HEK293 (cell line): ENCODE results near the gene ALB.

Source experiments
- CTCF ChIA-PET: fragments of 350-600 bp; formaldehyde crosslinking; extraction: SDS; loops from one replicate; lab custom pipeline; 2021; ENCODE audit warnings: antibody characterized with exemption; lab: Yijun Ruan, JAX
- POLR2A ChIA-PET: fragments of 300-600 bp; formaldehyde crosslinking; extraction: SDS; loops from one replicate; lab custom pipeline; 2020; ENCODE audit warnings: antibody characterized with exemption, inconsistent platforms; lab: Yijun Ruan, JAX
- H3K27ac ChIP-seq: fragments of 200-500 bp; sonication (Bioruptor generic); 2 replicates; pipeline ENCODE4 v1.5.1; 2014; ENCODE audit warnings: low read depth, low read length, control low read depth, inconsistent platforms; ENCODE audit errors: extremely low read depth
- H3K36me3 ChIP-seq, 2 experiments: fragments of 200-500 bp in 1 of 2; sonication (Bioruptor generic) in 1 of 2; 1 replicate in 1 of 2; 2 replicates in 1 of 2; pipeline ENCODE4 v1.5.1; 2014 to 2017; ENCODE audit warnings: inconsistent platforms in 2 of 2, low read length in 2 of 2; ENCODE audit not compliant: control insufficient read depth in 2 of 2, insufficient read depth in 1 of 2
- H3K4me1 ChIP-seq: fragments of 200-500 bp; sonication (Bioruptor generic); 2 replicates; pipeline ENCODE4 v1.5.1; 2014; ENCODE audit warnings: mild to moderate bottlenecking, low read length, inconsistent platforms; ENCODE audit not compliant: control insufficient read depth, insufficient read depth
- H3K4me3 ChIP-seq: 2 replicates; pipeline ENCODE4 v1.5.1; 2011; ENCODE audit warnings: low read depth, mild to moderate bottlenecking, control low read depth, low read length, moderate library complexity
- H3K9me3 ChIP-seq: fragments of 200-500 bp; sonication (Bioruptor generic); 2 replicates; pipeline ENCODE4 v1.5.1; 2014; ENCODE audit warnings: low read depth, low read length, inconsistent platforms; ENCODE audit not compliant: control insufficient read depth, insufficient read depth
- KLF8 ChIP-seq: fragments of 450-650 bp; formaldehyde crosslinking; IDR thresholded peaks from 2 replicates; pipeline ENCODE4 v1.5.1; 2016; ENCODE audit warnings: missing biosample characterization, missing genetic modification characterization
- OVOL3 ChIP-seq: fragments of 450-650 bp; formaldehyde crosslinking; IDR thresholded peaks from 2 replicates; pipeline ENCODE4 v1.5.1; 2016; ENCODE audit warnings: missing biosample characterization, missing genetic modification characterization
- SCRT1 ChIP-seq: fragments of 450-650 bp; formaldehyde crosslinking; IDR thresholded peaks from 2 replicates; pipeline ENCODE4 v1.5.1; 2016; ENCODE audit warnings: missing biosample characterization, missing genetic modification characterization, borderline replicate concordance
- ZBTB11 ChIP-seq: fragments of 450-650 bp; formaldehyde crosslinking; conservative IDR thresholded peaks from 2 replicates; pipeline ENCODE4 v1.5.1; 2016; ENCODE audit warnings: low read depth, missing biosample characterization, missing genetic modification characterization
- ZBTB17 ChIP-seq: fragments of 450-650 bp; formaldehyde crosslinking; IDR thresholded peaks from 2 replicates; pipeline ENCODE4 v1.5.1; 2016; ENCODE audit warnings: missing biosample characterization, missing genetic modification characterization
- ZNF138 ChIP-seq: fragments of 450-650 bp; formaldehyde crosslinking; IDR thresholded peaks from 2 replicates; pipeline ENCODE4 v1.5.1; 2016; ENCODE audit warnings: missing biosample characterization, missing genetic modification characterization, borderline replicate concordance
- ZNF169 ChIP-seq: fragments of 450-650 bp; formaldehyde crosslinking; IDR thresholded peaks from 2 replicates; pipeline ENCODE4 v1.5.1; 2016; ENCODE audit warnings: missing biosample characterization, missing genetic modification characterization
- ZNF266 ChIP-seq: fragments of 450-650 bp; formaldehyde crosslinking; IDR thresholded peaks from 2 replicates; pipeline ENCODE4 v1.5.1; 2016; ENCODE audit warnings: missing biosample characterization, missing genetic modification characterization, low read depth
- ZNF274 ChIP-seq, 2 experiments: fragments of 200-500 bp in 1 of 2; fragments of 450-650 bp in 1 of 2; sonication (Bioruptor generic) in 1 of 2; formaldehyde crosslinking in 1 of 2; IDR thresholded peaks; 2 replicates each; pipeline versions ENCODE4 v1.5.1 to v1.6.1; 2014 to 2016; ENCODE audit warnings: borderline replicate concordance in 1 of 2, inconsistent platforms in 1 of 2, low read length in 1 of 2, missing biosample characterization in 1 of 2, missing genetic modification characterization in 1 of 2
- ZNF416 ChIP-seq: fragments of 450-650 bp; formaldehyde crosslinking; IDR thresholded peaks from 2 replicates; pipeline ENCODE4 v1.5.1; 2016; ENCODE audit warnings: missing biosample characterization, missing genetic modification characterization
- ZNF701 ChIP-seq: fragments of 450-650 bp; formaldehyde crosslinking; IDR thresholded peaks from 2 replicates; pipeline ENCODE4 v1.5.1; 2016; ENCODE audit warnings: missing biosample characterization, missing genetic modification characterization
- ZSCAN23 ChIP-seq: fragments of 450-650 bp; formaldehyde crosslinking; IDR thresholded peaks from 2 replicates; pipeline ENCODE4 v1.5.1; 2016; ENCODE audit warnings: missing biosample characterization, missing genetic modification characterization
- TF ChIP-seq, protein P1 (sequence below): fragments of 450-650 bp; formaldehyde crosslinking; IDR thresholded peaks from 2 replicates; pipeline ENCODE4 v1.5.1; 2017; ENCODE audit warnings: missing biosample characterization, missing genetic modification characterization
- TF ChIP-seq, protein P2 (sequence below): fragments of 450-650 bp; formaldehyde crosslinking; IDR thresholded peaks from 2 replicates; pipeline ENCODE4 v1.5.1; 2017; ENCODE audit warnings: missing biosample characterization, missing genetic modification characterization
- TF ChIP-seq, protein P3 (sequence below): fragments of 450-650 bp; formaldehyde crosslinking; optimal IDR thresholded peaks from 2 replicates; pipeline ENCODE3; 2016; ENCODE audit warnings: missing biosample characterization, mild to moderate bottlenecking, missing genetic modification characterization
- TF ChIP-seq, protein P4 (sequence below): fragments of 450-650 bp; formaldehyde crosslinking; IDR thresholded peaks from 2 replicates; pipeline ENCODE4 v1.5.1; 2016; ENCODE audit warnings: missing biosample characterization, missing genetic modification characterization

Gene ALB

DNA sequence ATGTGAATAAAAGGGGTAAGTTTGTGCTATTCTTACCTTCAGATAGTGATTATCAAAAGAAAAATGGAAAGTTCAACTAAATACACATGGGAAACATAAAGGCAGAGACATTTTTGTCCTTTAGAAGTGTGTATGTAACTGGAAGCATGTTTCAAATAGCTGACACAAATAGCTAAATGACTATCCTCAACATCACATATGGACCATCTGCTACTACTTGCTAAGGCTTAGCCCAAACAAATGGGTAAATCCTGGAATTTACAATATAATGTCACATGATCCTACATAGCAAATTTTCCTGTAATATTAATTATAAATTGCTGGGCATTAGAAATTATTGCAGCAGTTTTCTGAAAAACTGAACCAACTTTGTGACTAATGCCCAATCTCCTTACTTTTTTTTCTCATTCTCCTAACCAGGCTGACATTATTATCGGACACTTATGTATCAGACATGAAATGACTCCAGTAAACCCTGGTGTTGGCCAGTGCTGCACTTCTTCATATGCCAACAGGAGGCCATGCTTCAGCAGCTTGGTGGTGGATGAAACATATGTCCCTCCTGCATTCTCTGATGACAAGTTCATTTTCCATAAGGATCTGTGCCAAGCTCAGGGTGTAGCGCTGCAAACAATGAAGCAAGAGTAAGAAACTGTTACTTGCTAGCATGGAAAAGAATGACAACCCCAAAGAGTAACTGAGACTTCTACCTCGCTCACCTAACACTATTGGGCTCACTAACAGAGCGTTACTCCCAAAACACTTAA, 48.1 kb downstream of the ALB start:
- CTCF ChIA-PET: interaction anchor here (0.6 to 1.1 kb wide), 2 partner anchors 111 to 410 kb away, joined by 3 to 5 read pairs; no protein-coding TSS in a partner anchor

GRCh38 chr4:73452953-73453700, 49.0 kb downstream of the ALB start:
- Histone ChIP-seq H3K9me3 (no peaks in the 10 kb centered on the region), H3K27ac (no peak overlapping the region), H3K36me3 (no peaks in the 10 kb centered on the region)
- CTCF ChIA-PET: interaction anchor here (0.6 kb wide), 1 partner anchor 409 kb away, joined by 3 read pairs; no protein-coding TSS in a partner anchor
- POLR2A ChIA-PET: no interaction called here
- peak; percentile 82 for TF ChIP-seq ZBTB17 (tag by site-specific recombination)
- TF ChIP-seq, protein P1, sequence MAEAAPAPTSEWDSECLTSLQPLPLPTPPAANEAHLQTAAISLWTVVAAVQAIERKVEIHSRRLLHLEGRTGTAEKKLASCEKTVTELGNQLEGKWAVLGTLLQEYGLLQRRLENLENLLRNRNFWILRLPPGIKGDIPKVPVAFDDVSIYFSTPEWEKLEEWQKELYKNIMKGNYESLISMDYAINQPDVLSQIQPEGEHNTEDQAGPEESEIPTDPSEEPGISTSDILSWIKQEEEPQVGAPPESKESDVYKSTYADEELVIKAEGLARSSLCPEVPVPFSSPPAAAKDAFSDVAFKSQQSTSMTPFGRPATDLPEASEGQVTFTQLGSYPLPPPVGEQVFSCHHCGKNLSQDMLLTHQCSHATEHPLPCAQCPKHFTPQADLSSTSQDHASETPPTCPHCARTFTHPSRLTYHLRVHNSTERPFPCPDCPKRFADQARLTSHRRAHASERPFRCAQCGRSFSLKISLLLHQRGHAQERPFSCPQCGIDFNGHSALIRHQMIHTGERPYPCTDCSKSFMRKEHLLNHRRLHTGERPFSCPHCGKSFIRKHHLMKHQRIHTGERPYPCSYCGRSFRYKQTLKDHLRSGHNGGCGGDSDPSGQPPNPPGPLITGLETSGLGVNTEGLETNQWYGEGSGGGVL (tag by site-specific recombination): no peak
- TF ChIP-seq, all 188 proteins: peak for 1
- H3K4me1 ChIP-seq: no peaks in the 10 kb centered on the region
- no peak overlapping the region for H3K4me3 ChIP-seq

More for the DNA sequence above, 48.1 kb downstream of the ALB start:
- TF ChIP-seq ZSCAN23 (tag by site-specific recombination) (no peak), ZNF701 (tag by site-specific recombination) (no peak), ZNF169 (tag by site-specific recombination) (no peak), KLF8 (tag by site-specific recombination) (no peak), ZNF138 (tag by site-specific recombination) (no peak), ZNF416 (tag by site-specific recombination) (no peak), OVOL3 (tag by site-specific recombination) (no peak), ZNF274 (IDR thresholded peaks at IDR 0.05; ENCODE audit: low read length) (no peak), ZNF274 (tag by site-specific recombination; IDR thresholded peaks at IDR 0.05; ENCODE audit: borderline replicate concordance) (no peak), ZNF266 (tag by site-specific recombination) (no peak), SCRT1 (tag by site-specific recombination) (no peak), ZBTB11 (no peak)
- TF ChIP-seq, protein P2, sequence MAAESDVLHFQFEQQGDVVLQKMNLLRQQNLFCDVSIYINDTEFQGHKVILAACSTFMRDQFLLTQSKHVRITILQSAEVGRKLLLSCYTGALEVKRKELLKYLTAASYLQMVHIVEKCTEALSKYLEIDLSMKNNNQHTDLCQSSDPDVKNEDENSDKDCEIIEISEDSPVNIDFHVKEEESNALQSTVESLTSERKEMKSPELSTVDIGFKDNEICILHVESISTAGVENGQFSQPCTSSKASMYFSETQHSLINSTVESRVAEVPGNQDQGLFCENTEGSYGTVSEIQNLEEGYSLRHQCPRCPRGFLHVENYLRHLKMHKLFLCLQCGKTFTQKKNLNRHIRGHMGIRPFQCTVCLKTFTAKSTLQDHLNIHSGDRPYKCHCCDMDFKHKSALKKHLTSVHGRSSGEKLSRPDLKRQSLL: no peak
- TF ChIP-seq, protein P3, sequence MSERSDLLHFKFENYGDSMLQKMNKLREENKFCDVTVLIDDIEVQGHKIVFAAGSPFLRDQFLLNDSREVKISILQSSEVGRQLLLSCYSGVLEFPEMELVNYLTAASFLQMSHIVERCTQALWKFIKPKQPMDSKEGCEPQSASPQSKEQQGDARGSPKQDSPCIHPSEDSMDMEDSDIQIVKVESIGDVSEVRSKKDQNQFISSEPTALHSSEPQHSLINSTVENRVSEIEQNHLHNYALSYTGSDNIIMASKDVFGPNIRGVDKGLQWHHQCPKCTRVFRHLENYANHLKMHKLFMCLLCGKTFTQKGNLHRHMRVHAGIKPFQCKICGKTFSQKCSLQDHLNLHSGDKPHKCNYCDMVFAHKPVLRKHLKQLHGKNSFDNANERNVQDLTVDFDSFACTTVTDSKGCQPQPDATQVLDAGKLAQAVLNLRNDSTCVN: no peak
- TF ChIP-seq, protein P4, sequence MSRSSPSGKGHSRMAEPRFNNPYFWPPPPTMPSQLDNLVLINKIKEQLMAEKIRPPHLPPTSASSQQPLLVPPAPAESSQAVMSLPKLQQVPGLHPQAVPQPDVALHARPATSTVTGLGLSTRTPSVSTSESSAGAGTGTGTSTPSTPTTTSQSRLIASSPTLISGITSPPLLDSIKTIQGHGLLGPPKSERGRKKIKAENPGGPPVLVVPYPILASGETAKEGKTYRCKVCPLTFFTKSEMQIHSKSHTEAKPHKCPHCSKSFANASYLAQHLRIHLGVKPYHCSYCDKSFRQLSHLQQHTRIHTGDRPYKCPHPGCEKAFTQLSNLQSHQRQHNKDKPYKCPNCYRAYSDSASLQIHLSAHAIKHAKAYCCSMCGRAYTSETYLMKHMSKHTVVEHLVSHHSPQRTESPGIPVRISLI (tag by site-specific recombination): no peak
- Histone ChIP-seq H3K27ac (no peak overlapping the region), H3K4me1 (no peaks in the 10 kb centered on the region), H3K9me3 (no peaks in the 10 kb centered on the region), H3K4me3 (no peak overlapping the region), H3K36me3 (no peaks in the 10 kb centered on the region)
- POLR2A ChIA-PET: no interaction called here
